GM18508 (cell line): ENCODE results near the gene ZXDC.

Source experiments
- ATAC-seq: cut with Tn5 transposase; IDR thresholded peaks from one replicate; pipeline ENCODE4 v1.9.1; 2021; ENCODE audit warnings: moderate number of reproducible peaks; ENCODE audit not compliant: insufficient read depth, unreplicated experiment

ZXDC gene

DNA sequence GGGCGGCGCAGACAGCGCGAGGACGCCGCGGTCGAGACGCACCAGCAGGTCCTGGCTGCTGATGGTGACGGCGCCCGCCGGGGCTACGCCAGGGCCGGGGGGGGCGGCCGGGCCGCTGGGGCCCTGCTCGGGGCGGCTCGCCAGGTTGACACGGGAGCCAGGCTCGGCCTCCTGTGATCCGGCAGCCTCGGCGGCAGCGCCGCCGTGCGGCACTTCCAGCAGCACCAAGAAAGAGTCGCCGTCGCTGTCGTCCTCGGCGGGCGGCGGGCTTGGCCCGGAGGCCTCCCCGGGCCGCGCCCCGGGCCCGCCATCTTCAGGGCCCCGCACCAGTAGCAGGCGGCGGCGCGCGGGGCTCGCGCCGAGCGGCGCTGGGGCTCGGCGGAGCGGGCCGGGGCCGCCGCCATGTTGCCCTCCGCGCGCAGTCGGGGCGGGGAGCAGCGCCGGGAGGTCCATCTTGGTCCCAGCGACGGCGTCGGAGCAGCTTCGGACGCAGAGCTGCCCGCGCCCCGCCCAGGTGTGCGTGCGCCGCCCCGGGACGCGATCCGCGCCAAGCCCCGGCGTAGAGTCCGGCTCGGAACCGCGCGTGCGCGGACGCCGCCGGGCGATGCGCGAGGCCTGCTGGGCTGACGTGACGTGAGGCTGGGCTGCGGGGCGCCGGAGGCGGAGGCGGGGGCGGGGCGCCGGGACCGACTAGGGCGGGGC is at the start of gene ZXDC:
Gene ZXDC (minus strand): TSS at position 479 of the 702 bp plus-strand sequence. CDS start 26 bp downstream, at position 453.
- no peak for ATAC-seq

GRCh38 chr3:126525091-126525852 is 49.6 kb upstream of the ZXDC start:
- ATAC-seq, result no peak

DNA sequence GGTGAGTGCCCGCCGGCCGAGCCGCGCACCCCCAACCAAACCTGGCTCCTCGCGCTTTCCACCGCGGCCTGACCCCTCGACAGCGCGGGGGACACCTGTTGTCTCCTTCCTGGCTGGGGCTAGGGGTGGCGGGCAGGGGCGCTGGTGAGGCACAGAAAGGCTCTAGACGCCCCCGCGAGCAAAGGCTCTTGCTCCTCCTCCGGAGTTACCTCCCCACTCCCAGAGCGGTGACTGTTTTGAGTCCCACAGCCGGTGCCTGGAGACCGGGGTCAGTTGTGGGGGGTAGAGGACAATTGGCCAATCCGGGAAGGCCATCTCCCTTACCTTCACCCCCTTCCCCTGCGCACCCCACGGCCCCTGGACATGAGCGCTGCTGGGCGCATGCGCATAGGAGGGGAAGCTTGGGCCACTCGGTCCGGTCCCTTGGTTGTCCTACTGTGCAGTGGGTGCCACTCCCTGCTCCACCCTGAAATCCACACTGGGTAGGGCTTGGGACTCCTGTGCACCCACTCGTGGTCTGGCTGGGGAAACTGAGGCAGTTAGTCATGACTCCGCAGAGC is 48.8 kb upstream of the ZXDC start:
- ATAC-seq, result no peak

DNA sequence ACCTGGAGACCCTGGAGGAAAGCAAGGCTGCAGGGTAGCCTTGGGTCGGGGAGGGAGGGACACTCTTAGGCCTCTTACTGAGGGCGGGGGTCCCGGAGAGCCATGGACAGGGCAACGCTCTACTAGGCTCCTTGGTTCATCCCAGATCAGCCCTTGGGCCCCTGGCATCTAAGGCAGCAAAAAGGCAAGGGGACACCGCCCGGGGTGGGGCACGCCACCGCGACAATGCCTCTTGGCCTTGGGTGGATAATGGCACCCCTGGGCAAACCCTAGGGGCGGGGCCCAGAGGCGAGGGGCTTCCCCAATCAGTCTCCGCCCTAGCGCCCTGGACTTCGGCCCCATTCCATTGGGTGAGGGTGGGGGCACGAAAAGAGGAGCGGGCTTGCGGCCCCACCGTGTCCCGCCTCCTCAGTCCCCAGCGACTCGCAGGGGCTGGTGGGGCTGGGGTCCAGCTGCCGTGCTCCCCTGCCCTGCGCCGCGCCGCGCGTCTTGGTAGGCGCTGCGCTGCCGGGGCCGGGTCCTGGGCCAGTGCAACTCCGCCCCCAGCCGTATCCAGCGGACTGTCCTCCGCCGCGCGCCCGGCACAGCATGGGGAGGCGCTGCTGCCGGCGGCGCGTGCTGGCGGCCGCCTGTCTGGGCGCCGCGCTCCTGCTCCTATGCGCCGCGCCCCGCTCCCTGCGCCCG is 48.2 kb upstream of the ZXDC start, which contains the start of gene CHST13:
Gene CHST13 (plus strand): TSS at position 411 of the 684 bp plus-strand sequence. CDS start 178 bp downstream, at position 589.
- ATAC-seq, result no peak

- no peak for ATAC-seq
Measured at GRCh38 chr3:126522363-126522788, 46.7 kb upstream of the ZXDC start.

DNA sequence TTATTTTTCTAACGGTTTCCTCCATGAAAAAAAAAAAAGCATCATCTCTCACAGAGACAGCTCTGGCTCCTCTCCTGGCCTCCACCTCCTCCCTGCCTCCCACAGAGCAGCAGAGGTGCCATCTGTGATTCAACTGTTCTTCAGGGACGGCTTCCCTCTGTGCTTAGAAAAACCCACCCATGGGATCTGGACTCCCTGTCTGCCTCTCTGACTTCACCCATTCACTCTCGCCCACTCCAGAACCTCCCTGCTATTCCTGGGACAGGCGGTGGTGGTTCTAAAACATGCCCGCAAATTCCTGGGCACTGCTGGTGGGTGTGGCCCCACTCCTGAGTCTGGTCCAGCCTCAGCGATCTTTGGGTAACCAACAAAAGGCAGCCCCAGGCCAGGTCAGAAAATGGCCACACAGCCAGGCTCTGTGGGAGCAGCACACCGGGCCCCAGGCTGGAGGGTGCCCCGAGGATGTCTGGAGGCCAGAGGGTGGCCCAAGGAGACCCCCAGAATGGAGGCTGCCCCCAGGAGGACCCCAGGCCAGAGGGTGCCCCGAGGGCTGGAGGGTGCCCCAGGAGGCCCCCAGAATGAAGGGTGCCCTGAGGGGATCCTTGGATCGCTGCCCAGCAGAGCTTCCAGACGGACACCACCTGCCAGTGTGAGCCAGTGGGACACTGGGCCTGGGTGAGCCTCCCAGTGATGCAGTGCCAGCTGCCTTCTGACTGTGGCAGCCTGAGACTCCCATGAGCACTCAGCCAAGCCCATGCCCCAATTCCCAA is 45.6 kb upstream of the ZXDC start:
- no peak for ATAC-seq

DNA sequence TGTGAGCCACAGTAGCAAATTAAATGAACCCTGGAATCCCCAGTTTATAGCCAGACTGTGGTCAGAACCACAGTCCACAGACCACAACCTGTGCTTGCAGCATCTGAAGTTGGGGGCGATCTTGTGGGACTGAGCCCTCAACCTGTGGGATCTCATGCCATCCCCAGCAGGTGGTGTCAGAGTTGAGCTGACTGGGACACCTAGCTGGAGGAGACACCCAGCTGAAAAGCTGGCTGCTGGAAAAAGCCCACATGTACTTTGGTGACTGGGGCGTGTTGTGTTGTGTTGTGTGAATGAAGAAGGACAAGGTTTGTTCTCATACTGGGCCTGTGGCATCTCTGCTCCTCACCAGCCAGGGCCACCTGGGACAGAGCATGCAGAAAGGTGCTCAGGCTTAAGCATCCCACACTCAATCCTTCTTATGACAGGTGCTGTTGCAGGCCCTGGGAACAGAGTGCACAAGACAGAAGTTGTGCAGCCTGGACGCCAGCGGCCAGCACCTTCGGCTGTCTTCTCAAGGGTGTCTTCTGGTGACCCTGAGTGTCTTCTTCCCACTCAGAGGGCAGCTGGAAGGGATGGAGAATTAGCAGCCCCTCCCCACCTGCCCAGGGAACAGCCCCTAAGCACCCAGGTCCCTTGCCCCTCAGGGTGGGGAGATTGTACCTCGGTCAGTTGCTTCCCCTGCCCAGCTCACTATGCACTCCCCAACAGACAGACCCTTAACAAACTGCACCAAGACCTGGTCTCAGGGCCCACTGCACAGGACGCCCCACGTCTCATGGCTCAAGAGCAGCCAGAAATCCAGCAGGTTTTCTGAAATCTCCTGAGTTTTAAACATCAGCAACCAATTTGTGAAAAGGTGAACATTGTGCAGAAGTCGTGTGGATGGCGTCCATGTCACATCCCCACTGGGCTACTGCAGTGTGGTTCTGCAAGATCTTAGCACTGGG is 44.1 kb upstream of the ZXDC start:
- no peak for ATAC-seq

- ATAC-seq, result no peak
Measured at GRCh38 chr3:126518779-126519177, 43.1 kb upstream of the ZXDC start.

DNA sequence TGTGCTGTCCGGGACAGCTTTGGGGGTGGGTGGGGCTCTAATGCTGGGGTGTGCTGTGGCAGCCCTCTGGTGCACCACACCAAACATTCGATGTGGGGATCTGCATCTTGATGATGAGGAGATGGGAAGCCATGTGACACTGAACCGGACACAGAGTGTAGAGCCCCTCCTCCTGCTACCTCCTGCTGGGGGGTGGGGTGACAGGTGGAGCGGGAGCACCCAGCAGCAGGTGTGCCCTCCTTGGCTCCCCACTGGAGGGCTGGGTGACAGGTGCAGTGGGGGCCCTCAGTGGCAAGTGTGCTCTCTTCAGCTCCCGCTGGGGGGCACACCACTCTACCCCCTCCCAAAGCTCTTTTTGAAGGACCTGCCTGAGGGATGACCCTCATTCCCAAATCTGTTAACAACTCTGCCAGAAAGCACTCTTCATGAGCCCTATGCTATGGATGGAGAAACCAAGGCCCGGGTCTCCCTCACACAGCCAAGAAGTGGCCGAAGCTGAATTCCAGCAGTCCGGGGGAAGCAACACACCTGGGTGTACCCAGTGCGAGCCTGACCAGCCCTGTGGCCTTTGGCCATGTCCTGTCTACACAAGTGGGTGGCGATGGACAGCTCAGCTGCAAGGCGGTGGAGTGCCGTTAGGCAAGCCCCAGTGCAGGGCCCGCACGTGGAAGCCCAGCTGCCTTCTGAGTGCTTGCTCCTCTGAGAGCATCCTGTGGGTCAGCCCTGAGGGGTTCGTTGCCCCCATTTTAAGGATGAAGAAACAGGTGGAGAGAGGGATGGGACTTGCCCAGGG is 42.5 kb upstream of the ZXDC start:
- ATAC-seq, result no peak

DNA sequence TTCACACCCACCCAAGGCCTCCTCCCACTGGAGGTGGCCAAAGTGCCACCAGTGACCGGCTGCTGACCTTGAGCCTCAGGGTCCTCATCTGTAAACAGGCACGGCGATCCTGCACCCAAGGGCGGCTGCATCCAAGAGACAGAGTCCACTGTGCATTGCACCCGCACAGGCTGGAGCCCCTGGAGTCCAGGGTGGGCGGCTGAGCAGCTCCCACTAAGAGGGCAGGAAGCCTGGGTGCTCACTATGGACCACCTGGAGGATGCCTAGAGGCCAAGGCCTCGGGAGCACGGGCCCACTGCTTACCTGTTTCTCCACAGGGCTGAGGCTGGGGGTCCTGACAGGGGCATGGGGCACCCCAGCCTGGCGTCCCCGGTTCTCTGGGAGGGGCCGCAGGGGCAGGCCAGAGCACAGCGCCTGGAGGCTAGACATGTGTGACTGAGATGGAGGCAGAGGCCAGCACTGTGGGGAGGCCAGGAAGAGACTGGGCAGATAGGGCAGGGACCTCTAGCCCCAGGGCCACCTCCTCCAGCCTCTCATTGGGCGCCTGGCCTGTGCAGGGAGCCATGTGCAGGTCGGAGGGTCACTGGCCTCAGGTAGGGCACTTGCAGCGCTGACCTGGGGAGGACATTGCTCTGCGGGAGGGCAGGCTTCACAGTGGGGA is 41.7 kb upstream of the ZXDC start, which contains the start of gene UROC1:
Gene UROC1 (minus strand): TSS at position 483 of the 661 bp plus-strand sequence. CDS start 54 bp downstream, at position 429.
- no peak for ATAC-seq

DNA sequence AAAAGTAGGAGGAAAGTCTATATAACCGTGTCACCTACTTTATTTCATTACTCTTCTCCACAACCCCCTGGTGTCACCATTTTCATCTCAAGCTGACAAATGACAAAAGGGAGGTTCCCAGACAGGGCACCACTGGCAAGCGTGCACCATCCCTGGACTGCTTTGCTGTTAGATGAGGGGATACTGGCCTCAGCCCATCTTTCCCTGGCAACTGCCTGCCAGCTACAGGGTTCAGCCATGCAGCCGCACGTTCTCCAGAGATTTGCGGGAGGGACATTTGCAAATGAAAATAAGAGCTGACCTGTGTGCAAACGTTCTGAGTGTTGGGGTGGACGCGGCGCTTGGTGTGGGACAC is 41.2 kb upstream of the ZXDC start:
- no peak for ATAC-seq

- no peak for ATAC-seq
Measured at GRCh38 chr3:126516152-126516935, 40.7 kb upstream of the ZXDC start.

GRCh38 chr3:126515066-126515706 is 39.5 kb upstream of the ZXDC start:
- ATAC-seq, result no peak

- no peak for ATAC-seq
Measured at GRCh38 chr3:126514161-126514560, 38.5 kb upstream of the ZXDC start.

GRCh38 chr3:126512916-126513650 is 37.4 kb upstream of the ZXDC start:
- no peak for ATAC-seq

GRCh38 chr3:126512026-126512425 is 36.3 kb upstream of the ZXDC start:
- ATAC-seq, result no peak
